GM11168 (cell line): ENCODE results near the gene SEC31A.
"Not testable (repeated sequence)": the region's sequence is repeated elsewhere in the genome, so short reads cannot be mapped to it uniquely, and the experiment has no call there.

Experiments used
- in situ Hi-C: fragments of 300-500 bp; cut with MboI; formaldehyde crosslinking; loops from one replicate; pipeline ENCODE4 v1.12.0; 2022; ENCODE audit warnings: low sequenced_read_pairs; ENCODE audit not compliant: unreplicated experiment

Gene SEC31A

GRCh38 chr4:82893942-82894341, 3.0 kb upstream of the SEC31A start:
- in situ Hi-C loops = no loop called here

GRCh38 chr4:82892467-82892802, 1.5 kb upstream of the SEC31A start:
- in situ Hi-C loops = no loop called here

GRCh38 chr4:82891707-82892466, 934 bp upstream of the SEC31A start:
- in situ Hi-C loops = no loop called here

- in situ Hi-C loops = no loop called here
Measured at GRCh38 chr4:82890528-82890900, 439 bp downstream of the SEC31A start.

- in situ Hi-C loops = no loop called here
Measured at GRCh38 chr4:82889287-82889686, 1.7 kb downstream of the SEC31A start.

- in situ Hi-C loops = no loop called here
Measured at GRCh38 chr4:82886147-82886942, 4.6 kb downstream of the SEC31A start.

- in situ Hi-C loops = no loop called here
Measured at GRCh38 chr4:82885410-82885809, 5.5 kb downstream of the SEC31A start.

- in situ Hi-C loops = no loop called here
Measured at GRCh38 chr4:82868572-82868971, 22.4 kb downstream of the SEC31A start.

- in situ Hi-C loops = no loop called here
Measured at GRCh38 chr4:82866706-82867385, 24.1 kb downstream of the SEC31A start.

GRCh38 chr4:82866033-82866432, 24.9 kb downstream of the SEC31A start:
- in situ Hi-C loops = not testable (repeated sequence)

GRCh38 chr4:82865592-82865991, 25.4 kb downstream of the SEC31A start:
- in situ Hi-C loops = no loop called here

GRCh38 chr4:82864336-82864979, 26.5 kb downstream of the SEC31A start:
- in situ Hi-C loops = no loop called here

GRCh38 chr4:82861529-82861928, 29.4 kb downstream of the SEC31A start:
- in situ Hi-C loops = no loop called here

- in situ Hi-C loops = not testable (repeated sequence)
Measured at GRCh38 chr4:82860487-82860886, 30.5 kb downstream of the SEC31A start.

- in situ Hi-C loops = no loop called here
Measured at GRCh38 chr4:82852751-82853285, 38.1 kb downstream of the SEC31A start.

- in situ Hi-C loops = no loop called here
Measured at GRCh38 chr4:82851885-82852750, 38.8 kb downstream of the SEC31A start.

- in situ Hi-C loops = no loop called here
Measured at GRCh38 chr4:82851318-82851717, 39.6 kb downstream of the SEC31A start.

- in situ Hi-C loops = no loop called here
Measured at GRCh38 chr4:82850684-82851083, 40.3 kb downstream of the SEC31A start.

GRCh38 chr4:82848706-82849105, 42.2 kb downstream of the SEC31A start:
- in situ Hi-C loops = no loop called here

- in situ Hi-C loops = no loop called here
Measured at GRCh38 chr4:82842593-82842992, 48.4 kb downstream of the SEC31A start.
